GM12864 (cell line): Measurements from ENCODE around the gene STARD6.
"Not testable (repeated sequence)": the region's sequence is repeated elsewhere in the genome, so short reads cannot be mapped to it uniquely, and the experiment has no call there.

Source experiments
- DNase-seq: peaks from one replicate; pipeline ENCODE4 v3.0.0-alpha.2; 2011; ENCODE audit warnings: low read depth
- H3K4me3 ChIP-seq: 2 replicates; pipeline ENCODE4 v1.5.1; 2011; ENCODE audit warnings: mild to moderate bottlenecking, low read depth, low read length, control low read depth
- CTCF ChIP-seq: IDR thresholded peaks from 2 replicates; pipeline ENCODE4 v1.5.1; 2011; ENCODE audit warnings: low read depth, mild to moderate bottlenecking, moderate library complexity, low read length, control low read depth, inconsistent platforms; ENCODE audit errors: missing control alignments

STARD6 gene

GRCh38 chr18:54389143-54389505 is 31.5 kb upstream of the STARD6 start:
- TF ChIP-seq CTCF: no peak
- H3K4me3 ChIP-seq: no peak overlapping the region
- no peak for DNase-seq

GRCh38 chr18:54388203-54389142 is 30.8 kb upstream of the STARD6 start:
- TF ChIP-seq CTCF: no peak
- no peak overlapping the region for H3K4me3 ChIP-seq
- peak; percentile 12 for DNase-seq

GRCh38 chr18:54387631-54388030 is 30.0 kb upstream of the STARD6 start:
- DNase-seq: no peak
- TF ChIP-seq CTCF: no peak
- no peak overlapping the region for H3K4me3 ChIP-seq

- DNase-seq, H3K4me3 ChIP-seq: not testable (repeated sequence)
These were observed 29.3 kb upstream of the STARD6 start for GRCh38 chr18:54386800-54387495.

DNA sequence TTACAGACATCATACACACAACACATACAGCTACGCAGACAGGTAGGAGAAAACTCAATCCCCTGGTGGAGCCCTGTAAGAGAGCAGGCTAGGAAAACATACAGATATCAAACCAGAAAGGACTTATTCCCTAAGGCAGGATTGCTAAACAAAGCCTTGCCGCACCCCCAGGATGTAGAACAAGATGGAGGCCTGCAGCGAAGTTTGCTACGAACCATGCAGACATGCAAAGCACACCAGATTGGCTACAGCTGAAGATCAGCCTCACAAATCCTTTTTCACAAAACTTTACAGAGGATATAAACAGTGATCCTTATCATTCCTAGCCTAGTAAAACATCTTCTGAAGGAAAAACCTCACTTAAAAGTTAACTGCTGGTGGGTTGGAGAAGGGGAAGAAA is 28.4 kb upstream of the STARD6 start:
- H3K4me3 ChIP-seq: no peak overlapping the region
- DNase-seq: no peak
- TF ChIP-seq CTCF: no peak

- DNase-seq: no peak
- no peak overlapping the region for H3K4me3 ChIP-seq
- no peak for TF ChIP-seq CTCF
These were observed 25.1 kb upstream of the STARD6 start for GRCh38 chr18:54382733-54383252.

GRCh38 chr18:54382076-54382475 is 24.4 kb upstream of the STARD6 start:
- H3K4me3 ChIP-seq: no peak overlapping the region
- DNase-seq: no peak
- TF ChIP-seq CTCF: no peak
